A673 (cell line): ENCODE results near the gene API5. TPM values are rescaled to one million over a fixed set of nuclear protein-coding genes. Genes with fewer than 3 reads are reported as not detected.

Experiments used
- BruUV-seq: library from RNA; stranded (reverse); fragments of 400-500 nt; replicated peaks from 2 replicates; lab custom pipeline; 2021; lab: Mats Ljungman, UMichigan
- CTCF ChIA-PET: fragments of 300-600 bp; sonication (Branson Sonifier 250); formaldehyde crosslinking; loops from one replicate; lab custom pipeline; 2022; ENCODE audit warnings: antibody characterized with exemption; lab: Charles Lee
- POLR2A ChIA-PET: fragments of 300-600 bp; sonication (Branson Sonifier 250); formaldehyde crosslinking; loops from one replicate; lab custom pipeline; 2022; ENCODE audit warnings: antibody characterized with exemption; ENCODE audit not compliant: low non-redundant PET; lab: Charles Lee
- DNase-seq: peaks from one replicate; pipeline ENCODE4 v3.0.0-alpha.2; 2015; ENCODE audit warnings: low spot score
- H3K27ac ChIP-seq: fragments of 200-600 bp; sonication (generic); 2 replicates; pipeline ENCODE4 v1.5.1; 2016; ENCODE audit warnings: mixed run types, low read depth, mild to moderate bottlenecking, mixed read lengths, antibody characterized with exemption, low read length; ENCODE audit not compliant: poor library complexity, severe bottlenecking
- H3K27me3 ChIP-seq: fragments of 200-600 bp; sonication (generic); replicated peaks from 2 replicates; pipeline ENCODE4 v1.6.1; 2017; ENCODE audit warnings: mixed run types, low read depth, mild to moderate bottlenecking, mixed read lengths, antibody characterized with exemption, low read length; ENCODE audit not compliant: insufficient read depth, poor library complexity
- H3K36me3 ChIP-seq: fragments of 200-600 bp; sonication (generic); 2 replicates; pipeline ENCODE4 v1.6.1; 2016; ENCODE audit warnings: mixed run types, mild to moderate bottlenecking, mixed read lengths, antibody characterized with exemption, low read length; ENCODE audit not compliant: insufficient read depth, poor library complexity, severe bottlenecking
- H3K4me1 ChIP-seq: fragments of 200-600 bp; sonication (generic); 2 replicates; pipeline ENCODE4 v1.6.1; 2017; ENCODE audit warnings: mixed run types, mild to moderate bottlenecking, mixed read lengths, antibody characterized with exemption, low read length; ENCODE audit not compliant: insufficient read depth, poor library complexity, severe bottlenecking
- H3K4me3 ChIP-seq: fragments of 200-600 bp; sonication (generic); 2 replicates; pipeline ENCODE4 v1.5.1; 2016; ENCODE audit warnings: low read depth, mixed run types, mild to moderate bottlenecking, mixed read lengths, low read length; ENCODE audit not compliant: poor library complexity, severe bottlenecking
- H3K9me3 ChIP-seq: fragments of 200-600 bp; sonication (generic); 2 replicates; pipeline ENCODE4 v1.6.1; 2016; ENCODE audit warnings: mixed run types, low read depth, mild to moderate bottlenecking, mixed read lengths, antibody characterized with exemption, low read length; ENCODE audit not compliant: poor library complexity, severe bottlenecking
- CTCF ChIP-seq: fragments of 300-800, 200-600 bp; sonication (generic); conservative IDR thresholded peaks from 2 replicates; pipeline ENCODE4 v1.5.1; 2017; ENCODE audit warnings: low read depth, mild to moderate bottlenecking, antibody characterized with exemption, low read length, moderate library complexity, mixed read lengths
- EZH2 ChIP-seq: fragments of 200-600 bp; sonication (generic); IDR thresholded peaks from 2 replicates; pipeline ENCODE4 v1.6.1; 2017; ENCODE audit warnings: borderline replicate concordance, low read depth, mild to moderate bottlenecking, mixed read lengths, antibody characterized with exemption, low read length; ENCODE audit not compliant: poor library complexity, severe bottlenecking
- intact Hi-C: fragments of 100-400 bp; cut with micrococcal nuclease; formaldehyde crosslinking; loops from one replicate; pipeline ENCODE4 v1.10.0; 2022; ENCODE audit not compliant: unreplicated experiment
- total RNA-seq: library from RNA; stranded (reverse); gene quantifications from 2 replicates; pipeline ENCODE4 v1.2.3, GENCODE V29; 2021

Gene API5
- total RNA-seq, 1 experiment from 2014 or later = 328 TPM

- Histone ChIP-seq H3K9me3 (peaks cover 9% of the 10 kb centered on the region), H3K4me1 (no peaks in the 10 kb centered on the region), H3K27ac (no peak overlapping the region), H3K4me3 (no peak overlapping the region), H3K36me3 (no peaks in the 10 kb centered on the region), H3K27me3 (no peaks in the 10 kb centered on the region)
- no peak for DNase-seq
- TF ChIP-seq CTCF = no peak
- no peak for TF ChIP-seq EZH2
- ChIA-PET POLR2A (no interaction called here), CTCF (interaction anchor here (0.6 to 1.1 kb wide), 2 partner anchors 15 to 408 kb away, joined by 3 to 5 read pairs; no protein-coding TSS in a partner anchor)
- BruUV-seq = no TSS peak
- intact Hi-C loops = no loop called here
Measured at GRCh38 chr11:43298397-43298796, 13.4 kb upstream of the API5 start.

GRCh38 chr11:43315966-43316365 is 4.2 kb downstream of the API5 start:
- CTCF ChIA-PET = no interaction called here
- no peaks in the 10 kb centered on the region for H3K27me3 ChIP-seq
- no TSS peak for BruUV-seq
- POLR2A ChIA-PET = no interaction called here
- intact Hi-C loops = no loop called here
- peaks cover 25% of the 10 kb centered on the region for H3K36me3 ChIP-seq
- no peak for DNase-seq
- no peaks in the 10 kb centered on the region for H3K9me3 ChIP-seq
- H3K4me1 ChIP-seq = peaks cover 11% of the 10 kb centered on the region
- H3K4me3 ChIP-seq = no peak overlapping the region
- no peak overlapping the region for H3K27ac ChIP-seq
- TF ChIP-seq CTCF (no peak), EZH2 (no peak)

GRCh38 chr11:43316451-43316850 is 4.7 kb downstream of the API5 start:
- TF ChIP-seq EZH2 (no peak), CTCF (no peak)
- intact Hi-C loops = no loop called here
- POLR2A ChIA-PET = no interaction called here
- CTCF ChIA-PET = no interaction called here
- no peaks in the 10 kb centered on the region for H3K27me3 ChIP-seq
- no peaks in the 10 kb centered on the region for H3K9me3 ChIP-seq
- no peak overlapping the region for H3K27ac ChIP-seq
- H3K4me3 ChIP-seq = no peak overlapping the region
- DNase-seq = no peak
- H3K36me3 ChIP-seq = peaks cover 30% of the 10 kb centered on the region
- BruUV-seq = no TSS peak
- peaks cover 11% of the 10 kb centered on the region for H3K4me1 ChIP-seq
